ES-I3 (cell line): Measurements from ENCODE around the gene CIPC.

Experiments used
- H3K36me3 ChIP-seq: 2 replicates; pipeline ENCODE4 v1.6.1; 2013; ENCODE audit warnings: mild to moderate bottlenecking, low read length, control low read depth, moderate library complexity; ENCODE audit not compliant: insufficient read depth
- H3K4me1 ChIP-seq: 2 replicates; pipeline ENCODE4 v1.6.1; 2013; ENCODE audit warnings: mild to moderate bottlenecking, control low read depth, low read length; ENCODE audit not compliant: insufficient read depth
- H3K9ac ChIP-seq: 2 replicates; pipeline ENCODE4 v1.6.1; 2013; ENCODE audit warnings: low read depth, mild to moderate bottlenecking, low read length, moderate library complexity
- H3K9me3 ChIP-seq: 2 replicates; pipeline ENCODE4 v1.6.1; 2013; ENCODE audit warnings: mild to moderate bottlenecking, low read length, moderate library complexity; ENCODE audit not compliant: control insufficient read depth, insufficient read depth

CIPC gene

DNA sequence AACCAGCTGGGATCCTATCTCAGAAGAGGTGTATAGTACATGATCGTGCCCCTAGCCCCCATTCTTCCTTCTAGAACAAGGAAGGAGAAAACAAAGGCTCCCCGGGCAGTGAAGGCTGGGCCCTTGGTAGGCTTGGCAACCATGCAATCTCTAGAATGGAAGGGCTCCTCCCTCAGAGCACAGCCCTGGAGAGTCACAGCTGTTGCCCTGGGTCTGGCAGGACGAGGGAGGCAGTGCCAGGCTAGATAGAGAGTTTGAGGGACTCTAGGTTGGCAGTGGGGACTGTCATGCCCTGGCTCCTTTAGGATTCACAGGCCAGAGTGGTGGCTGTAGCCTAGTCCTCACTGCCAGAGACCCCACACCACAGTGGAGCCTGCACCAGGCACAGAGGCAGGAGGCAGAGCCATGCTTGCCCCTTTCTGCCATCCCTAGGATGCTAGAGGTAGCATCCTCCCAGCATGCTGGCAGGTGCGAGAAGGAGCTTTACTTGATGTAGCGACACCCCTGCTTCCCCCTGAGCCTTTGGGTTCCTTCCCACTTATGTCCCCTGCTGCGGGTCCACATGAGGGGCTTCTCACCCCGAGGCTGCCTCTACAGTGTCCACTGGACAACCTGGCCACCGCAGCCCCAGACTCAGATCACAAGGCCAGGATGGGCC, 33.4 kb upstream of the CIPC start:
- Histone ChIP-seq H3K9ac (no peak overlapping the region), H3K36me3 (no peaks in the 10 kb centered on the region), H3K4me1 (peaks cover 7% of the 10 kb centered on the region), H3K9me3 (no peaks in the 10 kb centered on the region)

DNA sequence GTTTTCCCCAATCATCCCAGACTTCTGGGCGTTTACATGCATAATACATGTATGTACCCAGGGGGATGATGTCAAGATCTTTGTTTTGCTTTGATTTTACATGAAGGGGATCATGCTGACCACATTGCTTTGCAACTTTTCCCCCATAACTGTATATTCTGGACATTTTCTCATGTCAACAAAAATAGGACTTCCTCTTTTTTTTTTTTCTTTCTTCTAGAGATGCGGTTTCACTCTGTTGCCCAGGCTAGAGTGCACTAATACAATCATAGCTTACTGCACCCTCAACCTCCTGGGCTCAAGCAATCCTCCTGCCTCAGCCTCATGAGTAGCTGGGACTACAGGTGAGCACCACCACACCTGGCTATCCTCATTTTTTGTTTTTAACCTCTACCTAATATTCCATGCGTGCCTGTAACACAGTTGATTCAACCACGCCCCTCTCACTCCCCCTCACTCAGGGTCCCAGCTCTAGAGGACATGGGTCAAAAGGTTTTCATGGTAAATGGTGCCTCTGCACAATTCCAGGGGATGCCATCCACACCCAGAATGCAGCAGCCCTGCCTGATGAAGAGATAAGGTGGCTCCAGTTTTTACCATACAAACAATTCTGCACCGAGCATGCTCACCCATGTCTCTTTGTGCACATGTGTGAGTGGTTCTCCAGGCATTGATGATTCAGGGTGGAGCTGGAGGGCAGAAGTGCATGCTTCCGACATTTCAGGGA, 32.0 kb upstream of the CIPC start:
- Histone ChIP-seq H3K36me3 (no peaks in the 10 kb centered on the region), H3K9me3 (no peaks in the 10 kb centered on the region), H3K9ac (no peak overlapping the region), H3K4me1 (peaks cover 7% of the 10 kb centered on the region)

- no peaks in the 10 kb centered on the region for H3K36me3 ChIP-seq
Measured at GRCh38 chr14:77066578-77067172, 31.4 kb upstream of the CIPC start.

GRCh38 chr14:77067632-77068516, 30.2 kb upstream of the CIPC start:
- Histone ChIP-seq H3K4me1 (peaks cover 6% of the 10 kb centered on the region; the same call in 1 of the 2 replicates), H3K9me3 (no peaks in the 10 kb centered on the region), H3K9ac (no peak overlapping the region), H3K36me3 (no peaks in the 10 kb centered on the region)

More at GRCh38 chr14:77066578-77067172, 31.4 kb upstream of the CIPC start:
- Histone ChIP-seq H3K9me3 (no peaks in the 10 kb centered on the region), H3K4me1 (peaks cover 7% of the 10 kb centered on the region), H3K9ac (no peak overlapping the region)

DNA sequence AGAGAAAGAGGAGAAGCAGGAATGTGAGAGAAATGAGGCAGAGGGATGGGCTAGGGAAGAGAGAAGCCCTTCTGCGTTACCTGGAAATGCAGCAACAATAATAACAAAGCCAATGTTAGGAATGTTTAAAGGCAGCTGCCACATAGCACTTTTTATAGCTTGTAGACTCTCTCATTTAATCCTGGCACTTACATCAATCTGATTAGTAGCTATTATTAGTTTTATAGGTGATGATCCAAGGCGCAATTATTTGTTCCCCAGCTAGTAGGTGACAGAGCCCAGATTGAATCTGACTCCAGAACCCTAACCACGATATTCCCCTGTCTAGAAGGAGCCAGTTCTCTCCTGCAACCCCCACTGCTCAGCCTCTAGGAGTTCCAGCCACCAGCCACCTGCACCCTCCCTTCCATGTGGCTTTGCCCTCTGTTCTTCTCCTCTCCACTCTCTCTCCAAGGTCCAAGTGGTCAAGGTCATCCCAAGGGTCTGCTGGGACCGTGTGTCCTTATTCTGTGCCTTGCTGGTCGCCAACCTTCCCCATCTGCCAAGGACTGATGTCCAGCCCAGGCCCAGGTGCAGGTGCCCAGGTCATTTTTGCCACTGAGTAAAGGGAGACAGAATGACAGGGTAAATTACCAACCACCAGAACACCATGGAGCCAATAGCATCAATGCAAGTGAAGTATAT, 29.4 kb upstream of the CIPC start:
- no peaks in the 10 kb centered on the region for H3K9me3 ChIP-seq
- H3K4me1 ChIP-seq, result peaks cover 6% of the 10 kb centered on the region; the same call in 1 of the 2 replicates
- H3K9ac ChIP-seq, result no peak overlapping the region
- no peaks in the 10 kb centered on the region for H3K36me3 ChIP-seq

DNA sequence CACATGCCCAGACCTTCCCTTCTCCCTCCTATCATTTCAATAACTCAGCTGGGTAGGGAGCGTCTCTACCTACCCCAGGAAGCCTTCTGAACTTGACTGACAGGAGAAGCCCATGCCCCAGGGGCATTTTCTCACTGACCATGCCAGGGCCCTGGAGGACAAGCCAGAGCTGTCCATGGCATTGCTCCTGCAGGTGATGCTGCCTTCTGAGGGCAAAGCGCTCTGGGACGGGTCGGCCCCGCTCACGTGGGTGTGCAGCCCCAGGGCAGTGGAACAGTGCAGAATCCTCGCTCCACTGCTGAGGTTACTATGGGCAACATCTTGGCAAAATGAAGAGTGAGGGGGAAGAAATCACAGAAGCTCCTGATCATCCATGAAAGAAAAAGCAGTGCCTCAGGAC, 28.5 kb upstream of the CIPC start:
- Histone ChIP-seq H3K4me1 (peaks cover 6% of the 10 kb centered on the region; the same call in 1 of the 2 replicates), H3K9me3 (no peaks in the 10 kb centered on the region)

DNA sequence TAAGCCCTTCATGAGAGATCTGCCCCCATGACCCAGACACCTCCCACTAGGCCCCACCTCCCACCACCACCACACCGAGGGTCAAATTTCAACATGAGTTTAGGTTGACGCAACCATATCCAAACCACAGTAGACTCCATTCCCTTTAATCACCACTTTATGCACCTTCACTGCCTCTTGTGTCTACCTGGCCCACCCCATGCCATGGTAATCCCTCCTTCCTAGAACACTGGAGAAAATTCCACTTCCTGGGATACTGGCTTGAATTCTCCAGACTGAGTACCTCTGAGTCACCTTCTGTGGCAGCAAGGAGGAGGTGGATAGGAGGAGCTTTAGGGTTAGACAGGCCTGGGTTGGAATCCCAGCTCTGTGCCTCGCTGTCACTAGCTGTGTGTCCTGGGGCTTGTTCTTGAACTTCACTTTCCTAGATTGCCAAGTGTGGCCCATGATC, 26.1 kb upstream of the CIPC start:
- Histone ChIP-seq H3K4me1 (peaks cover 6% of the 10 kb centered on the region; the same call in 1 of the 2 replicates), H3K9ac (no peak overlapping the region), H3K36me3 (no peaks in the 10 kb centered on the region)

More for the DNA sequence above, 28.5 kb upstream of the CIPC start:
- H3K36me3 ChIP-seq, result no peaks in the 10 kb centered on the region
- no peak overlapping the region for H3K9ac ChIP-seq

DNA sequence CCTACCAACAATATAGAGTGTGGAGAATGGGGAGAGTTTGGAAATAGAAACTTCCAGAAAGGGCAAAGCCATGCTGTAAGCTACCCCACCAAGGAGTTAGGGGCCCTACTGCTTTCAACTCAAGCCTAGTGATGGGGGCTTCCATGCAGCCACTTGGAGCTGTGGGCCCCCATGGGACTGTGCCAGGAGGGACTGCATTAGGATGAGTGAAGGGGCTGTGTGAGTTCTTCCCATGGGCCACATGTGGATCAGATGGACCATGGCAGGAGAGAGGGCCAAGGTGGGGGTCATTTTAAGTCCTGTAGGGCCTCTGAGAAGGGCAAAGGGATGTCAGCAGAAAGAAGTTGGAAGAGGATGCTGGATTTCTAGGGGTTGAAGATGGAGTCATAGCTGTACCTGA, 23.1 kb upstream of the CIPC start:
- no peaks in the 10 kb centered on the region for H3K36me3 ChIP-seq
- no peaks in the 10 kb centered on the region for H3K9me3 ChIP-seq
- peaks cover 6% of the 10 kb centered on the region; the same call in 1 of the 2 replicates for H3K4me1 ChIP-seq
- no peak overlapping the region for H3K9ac ChIP-seq

More for the DNA sequence above, 26.1 kb upstream of the CIPC start:
- no peaks in the 10 kb centered on the region for H3K9me3 ChIP-seq

GRCh38 chr14:77076113-77076631, 21.9 kb upstream of the CIPC start:
- Histone ChIP-seq H3K9me3 (no peaks in the 10 kb centered on the region), H3K9ac (peak overlapping the region; percentile 13; the same call in 1 of the 2 replicates), H3K36me3 (no peaks in the 10 kb centered on the region), H3K4me1 (peaks cover 3% of the 10 kb centered on the region; the same call in 1 of the 2 replicates)

- H3K4me1 ChIP-seq, result no peaks in the 10 kb centered on the region; the same call in 1 of the 2 replicates
Measured at GRCh38 chr14:77077040-77077439, 21.0 kb upstream of the CIPC start.

DNA sequence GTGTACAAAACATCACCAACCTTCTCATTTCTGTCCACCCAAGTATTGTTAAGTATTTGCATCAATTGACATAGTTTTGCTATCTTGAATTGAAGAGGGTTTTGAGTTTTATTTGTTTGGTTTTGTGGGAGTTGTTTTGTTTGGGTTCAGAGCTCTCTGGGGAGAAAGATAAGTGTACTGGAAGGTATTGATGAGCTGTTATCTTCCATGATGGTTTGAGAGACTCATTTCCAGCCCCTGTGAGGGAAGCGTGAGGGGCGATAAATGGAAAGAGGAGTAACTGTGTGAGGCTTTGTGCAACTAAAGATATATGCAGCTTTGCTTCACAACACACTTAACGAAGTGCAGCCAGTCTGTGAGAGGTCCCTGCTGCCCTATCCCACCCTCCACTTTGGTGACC, 15.7 kb upstream of the CIPC start:
- Histone ChIP-seq H3K36me3 (no peaks in the 10 kb centered on the region), H3K9me3 (no peaks in the 10 kb centered on the region), H3K4me1 (peaks cover 20% of the 10 kb centered on the region), H3K9ac (no peak overlapping the region)

More at GRCh38 chr14:77077040-77077439, 21.0 kb upstream of the CIPC start:
- Histone ChIP-seq H3K9me3 (no peaks in the 10 kb centered on the region), H3K36me3 (no peaks in the 10 kb centered on the region), H3K9ac (no peak overlapping the region)

GRCh38 chr14:77083082-77083481, 15.0 kb upstream of the CIPC start:
- no peaks in the 10 kb centered on the region for H3K9me3 ChIP-seq
- no peak overlapping the region for H3K9ac ChIP-seq
- peaks cover 27% of the 10 kb centered on the region for H3K4me1 ChIP-seq
- no peaks in the 10 kb centered on the region for H3K36me3 ChIP-seq

GRCh38 chr14:77084985-77085384, 13.1 kb upstream of the CIPC start:
- no peak overlapping the region for H3K9ac ChIP-seq
- H3K4me1 ChIP-seq, result peaks cover 39% of the 10 kb centered on the region
- H3K36me3 ChIP-seq, result no peaks in the 10 kb centered on the region
- H3K9me3 ChIP-seq, result no peaks in the 10 kb centered on the region
